Ascending aorta (tissue), 2 donors: ENCODE measurements around the gene CDH13. TPM values are rescaled to one million over a fixed set of nuclear protein-coding genes. Genes with fewer than 3 reads are reported as not detected.

Experiments
- DNase-seq, 2 donors: peaks; one replicate each; pipeline ENCODE4 v3.0.0-alpha.2; 2019; ENCODE audit warnings: low spot score in 2 of 2
- H3K27ac ChIP-seq, 2 donors: fragments of 200-600 bp; sonication (generic); one replicate each; pipeline ENCODE4 v1.5.1; 2016 to 2017; ENCODE audit warnings: mild to moderate bottlenecking in 1 of 2
- H3K27me3 ChIP-seq: fragments of 200-600 bp; sonication (generic); one replicate; pipeline ENCODE4 v1.5.1; 2017
- H3K36me3 ChIP-seq, 2 donors: fragments of 200-600 bp; sonication (generic); one replicate each; pipeline ENCODE4 v1.5.1; 2016
- H3K4me1 ChIP-seq, 2 donors: fragments of 200-600 bp; sonication (generic); one replicate each; pipeline ENCODE4 v1.5.1; 2016 to 2017; ENCODE audit warnings: mild to moderate bottlenecking in 1 of 2
- H3K4me3 ChIP-seq, 2 donors: fragments of 200-600 bp; sonication (generic); one replicate each; pipeline ENCODE4 v1.5.1; 2016 to 2017; ENCODE audit warnings: mild to moderate bottlenecking in 1 of 2
- H3K9me3 ChIP-seq, 2 donors: fragments of 200-600 bp; sonication (generic); one replicate each; pipeline ENCODE4 v1.5.1; 2016
- intact Hi-C: fragments of 100-400 bp; cut with DNase I; formaldehyde crosslinking; loops from one replicate; pipeline ENCODE4 v1.15.1; 2023
- total RNA-seq: library from RNA; depleted of rRNA; stranded (reverse); fragments of >200 nt; gene quantifications from one replicate; pipeline ENCODE4 v1.1.0, GENCODE V29; 2016
- TF ChIP-seq, protein P1 (sequence below), 3 experiments: fragments of 200-600 bp in 2 of 3; fragments of 450-650 bp in 1 of 3; sonication (generic) in 2 of 3; IDR thresholded peaks; one replicate each; pipeline ENCODE4 v1.5.1; 2016 to 2019; ENCODE audit warnings: antibody characterized with exemption in 3 of 3, mild to moderate bottlenecking in 1 of 3, moderate library complexity in 1 of 3

The CDH13 gene
- total RNA-seq, 1 donor from 2014 or later: 160 TPM

DNA sequence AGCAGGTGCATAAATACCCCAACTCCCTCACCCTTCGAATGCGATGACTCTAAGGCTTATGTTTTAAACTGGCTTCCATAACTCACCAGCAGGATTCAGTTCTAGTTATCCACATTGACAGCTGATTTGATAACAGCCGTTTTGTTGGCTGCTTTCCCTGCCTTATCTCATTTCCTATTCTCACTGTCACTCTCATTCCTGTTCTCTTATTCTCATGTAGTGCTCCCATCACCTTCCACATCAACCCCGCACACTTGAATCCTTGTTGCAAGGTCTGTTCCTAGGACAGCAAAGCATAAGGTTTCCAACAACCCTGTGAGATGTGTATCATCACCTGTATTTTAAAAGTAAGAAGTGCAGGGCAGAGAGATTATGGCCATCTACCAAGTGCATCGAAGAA, 344.4 kb downstream of the CDH13 start:
- TF ChIP-seq, protein P1, sequence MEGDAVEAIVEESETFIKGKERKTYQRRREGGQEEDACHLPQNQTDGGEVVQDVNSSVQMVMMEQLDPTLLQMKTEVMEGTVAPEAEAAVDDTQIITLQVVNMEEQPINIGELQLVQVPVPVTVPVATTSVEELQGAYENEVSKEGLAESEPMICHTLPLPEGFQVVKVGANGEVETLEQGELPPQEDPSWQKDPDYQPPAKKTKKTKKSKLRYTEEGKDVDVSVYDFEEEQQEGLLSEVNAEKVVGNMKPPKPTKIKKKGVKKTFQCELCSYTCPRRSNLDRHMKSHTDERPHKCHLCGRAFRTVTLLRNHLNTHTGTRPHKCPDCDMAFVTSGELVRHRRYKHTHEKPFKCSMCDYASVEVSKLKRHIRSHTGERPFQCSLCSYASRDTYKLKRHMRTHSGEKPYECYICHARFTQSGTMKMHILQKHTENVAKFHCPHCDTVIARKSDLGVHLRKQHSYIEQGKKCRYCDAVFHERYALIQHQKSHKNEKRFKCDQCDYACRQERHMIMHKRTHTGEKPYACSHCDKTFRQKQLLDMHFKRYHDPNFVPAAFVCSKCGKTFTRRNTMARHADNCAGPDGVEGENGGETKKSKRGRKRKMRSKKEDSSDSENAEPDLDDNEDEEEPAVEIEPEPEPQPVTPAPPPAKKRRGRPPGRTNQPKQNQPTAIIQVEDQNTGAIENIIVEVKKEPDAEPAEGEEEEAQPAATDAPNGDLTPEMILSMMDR (IDR thresholded peaks at IDR 0.05): no peak
- Histone ChIP-seq H3K27ac (no peak overlapping the region), H3K9me3 (no peaks in the 10 kb centered on the region), H3K4me3 (no peak overlapping the region), H3K36me3 (no peaks in the 10 kb centered on the region), H3K27me3 (no peaks in the 10 kb centered on the region), H3K4me1 (peaks cover 0 to 2% of the 10 kb centered on the region in 2 donors)
- intact Hi-C loops: no loop called here
- DNase-seq: no peak

DNA sequence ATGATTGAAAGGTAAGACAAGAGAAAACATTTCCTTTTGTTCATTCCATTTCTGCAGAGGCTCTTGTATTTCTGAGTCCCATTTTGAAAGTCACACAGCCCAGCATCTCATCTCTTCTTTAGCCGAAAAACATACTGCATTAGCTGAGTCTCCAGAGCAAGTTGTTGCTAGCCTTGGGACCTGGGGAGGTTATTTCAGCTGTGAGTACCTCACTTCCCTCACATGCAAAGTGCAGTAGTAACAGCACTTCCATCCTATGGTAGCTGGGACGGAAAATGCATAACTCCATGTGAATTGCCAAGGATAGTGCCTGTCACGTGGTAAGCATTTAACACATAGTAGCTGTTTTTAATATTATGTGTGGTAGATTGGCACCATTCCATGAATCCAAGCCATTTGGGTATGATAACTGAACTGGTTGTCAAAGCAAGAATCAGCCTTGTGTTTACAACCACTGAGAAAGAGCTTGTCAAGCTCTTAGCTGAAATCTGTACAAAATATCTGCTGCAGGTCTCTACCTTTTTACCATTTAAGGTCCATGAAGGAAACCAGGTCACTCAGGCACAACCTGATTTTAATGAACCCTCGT, 345.7 kb downstream of the CDH13 start:
- no peak overlapping the region for H3K27ac ChIP-seq
- intact Hi-C loops: no loop called here
- TF ChIP-seq, protein P1 (IDR thresholded peaks at IDR 0.05): no peak

DNA sequence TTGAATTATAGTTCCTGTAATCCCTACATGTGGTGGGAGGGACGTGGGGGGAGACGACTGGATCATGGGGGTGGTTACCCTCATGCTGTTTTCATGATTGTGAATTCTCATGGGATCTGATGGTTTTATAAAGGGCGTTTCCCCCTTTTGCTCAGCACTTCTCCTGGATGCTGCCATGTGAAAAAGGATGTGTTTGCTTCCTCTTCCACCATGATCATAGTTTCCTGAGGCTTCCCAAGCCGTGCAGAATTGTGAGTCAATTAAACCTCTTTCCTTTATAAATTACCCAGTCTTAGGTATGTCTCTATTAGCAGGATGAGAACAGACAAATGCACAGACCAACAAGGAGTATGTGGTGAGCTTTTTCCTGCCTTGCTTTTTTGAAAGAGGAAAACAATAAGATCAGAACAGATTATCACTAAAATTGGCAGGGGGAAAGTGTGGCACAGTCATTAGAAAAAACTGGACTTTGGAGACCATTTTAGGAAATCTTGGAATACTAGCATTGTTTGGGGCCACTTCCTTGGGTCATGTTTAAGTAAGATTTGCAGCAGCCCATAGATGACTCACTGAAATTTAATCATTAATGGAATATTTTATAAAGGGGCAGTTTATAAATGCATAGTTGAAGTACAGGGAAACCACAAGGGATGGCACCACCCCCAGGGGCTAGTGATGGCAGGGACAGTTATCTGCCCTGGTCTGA, 352.8 kb downstream of the CDH13 start:
- intact Hi-C loops: no loop called here
- no peaks in the 10 kb centered on the region for H3K27me3 ChIP-seq
- no peaks in the 10 kb centered on the region for H3K36me3 ChIP-seq
- TF ChIP-seq, protein P1 (IDR thresholded peaks at IDR 0.05): no peak
- H3K4me3 ChIP-seq: no peak overlapping the region
- no peaks in the 10 kb centered on the region for H3K9me3 ChIP-seq
- no peak for DNase-seq
- peaks cover 3 to 13% of the 10 kb centered on the region in 2 donors for H3K4me1 ChIP-seq
- H3K27ac ChIP-seq: no peak overlapping the region

More for the DNA sequence above, 345.7 kb downstream of the CDH13 start:
- Histone ChIP-seq H3K9me3 (no peaks in the 10 kb centered on the region), H3K36me3 (no peaks in the 10 kb centered on the region), H3K27me3 (no peaks in the 10 kb centered on the region), H3K4me3 (no peak overlapping the region), H3K4me1 (peaks cover 0 to 2% of the 10 kb centered on the region in 2 donors)
- DNase-seq: no peak

DNA sequence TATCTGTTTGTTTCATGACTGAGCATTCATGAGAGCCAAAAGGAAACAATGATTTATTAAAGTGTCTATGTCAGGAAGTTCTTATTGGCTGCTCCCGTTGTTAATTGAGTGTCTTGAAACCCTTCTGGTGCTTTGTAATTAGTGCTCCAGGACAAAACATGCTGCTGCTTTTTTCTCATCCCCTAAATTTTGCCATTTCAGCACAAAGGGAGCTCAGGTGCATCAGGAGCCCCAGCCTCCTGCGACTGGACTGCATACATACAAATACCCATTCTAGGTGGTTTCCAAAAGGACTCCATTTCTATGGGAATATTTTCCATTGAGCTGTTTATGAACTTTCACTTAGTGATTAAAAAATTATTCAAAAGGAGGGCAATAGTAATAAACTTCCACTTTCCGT, 354.0 kb downstream of the CDH13 start:
- H3K4me1 ChIP-seq: peaks cover 3 to 13% of the 10 kb centered on the region in 2 donors
- TF ChIP-seq, protein P1 (IDR thresholded peaks at IDR 0.05): no peak
- H3K4me3 ChIP-seq: no peak overlapping the region
- no peaks in the 10 kb centered on the region for H3K27me3 ChIP-seq
- no peak overlapping the region for H3K27ac ChIP-seq
- no peaks in the 10 kb centered on the region for H3K36me3 ChIP-seq
- no peaks in the 10 kb centered on the region for H3K9me3 ChIP-seq
- no peak for DNase-seq
- intact Hi-C loops: no loop called here

DNA sequence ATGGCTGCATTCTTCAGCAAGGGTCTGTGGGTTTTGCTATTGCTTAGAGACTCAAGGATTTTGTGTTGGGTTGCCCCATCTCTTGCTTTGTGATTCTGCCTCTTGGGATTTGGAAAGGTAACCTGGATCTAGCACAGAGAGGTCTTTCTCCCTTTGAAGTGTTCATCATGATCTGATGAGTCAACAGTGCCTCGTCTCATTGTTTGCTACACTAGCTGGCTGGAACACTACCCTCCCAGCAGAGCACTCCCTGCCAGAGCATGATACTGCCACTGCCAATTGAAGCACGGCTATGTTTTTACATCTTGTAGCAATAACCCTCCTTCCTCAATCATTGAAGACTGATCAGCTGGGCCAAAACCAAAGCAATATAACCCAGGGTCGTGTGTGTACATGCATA, 361.0 kb downstream of the CDH13 start:
- TF ChIP-seq, protein P1 (IDR thresholded peaks at IDR 0.05): no peak
- no peak for DNase-seq
- Histone ChIP-seq H3K36me3 (no peaks in the 10 kb centered on the region), H3K27ac (no peak overlapping the region), H3K9me3 (no peaks in the 10 kb centered on the region), H3K4me3 (no peak overlapping the region), H3K27me3 (no peaks in the 10 kb centered on the region), H3K4me1 (no peaks in the 10 kb centered on the region)
- intact Hi-C loops: no loop called here
